Adrenal gland (tissue), 5 donors: ENCODE measurements around the gene ERBB4.

Experiments
- CTCF ChIP-seq, 6 experiments: fragments of 450-650 bp in 4 of 6; fragments of 200-600 bp in 2 of 6; sonication (generic) in 1 of 6; IDR thresholded peaks; 1 replicate in 5 of 6; 2 replicates in 1 of 6; pipeline versions ENCODE4 v1.5.1 to v1.8.0; 2016 to 2021; ENCODE audit warnings: antibody characterized with exemption in 6 of 6, mild to moderate bottlenecking in 2 of 6, moderate library complexity in 1 of 6
- POLR2A ChIP-seq, 2 donors: fragments of 450-650 bp; IDR thresholded peaks; one replicate each; pipeline ENCODE4 v1.6.1; 2017; ENCODE audit warnings: antibody characterized with exemption in 2 of 2, mild to moderate bottlenecking in 2 of 2, moderate library complexity in 1 of 2
- donor health status: DM: no; HTN: no; CAD: no.

- TF ChIP-seq CTCF (IDR thresholded peaks at IDR 0.05) (no peak), POLR2A (IDR thresholded peaks at IDR 0.05) (no peak)
These were observed 866.6 kb downstream of the ERBB4 start for GRCh38 chr2:211671977-211672376.
